ENCODE measurements around the gene ABLIM2. TPM values are rescaled to one million over a fixed set of nuclear protein-coding genes. Genes with fewer than 3 reads are reported as not detected.

Gene ABLIM2
- total RNA-seq, 1 donor from 2014 or later, result 34.1 TPM

DNA sequence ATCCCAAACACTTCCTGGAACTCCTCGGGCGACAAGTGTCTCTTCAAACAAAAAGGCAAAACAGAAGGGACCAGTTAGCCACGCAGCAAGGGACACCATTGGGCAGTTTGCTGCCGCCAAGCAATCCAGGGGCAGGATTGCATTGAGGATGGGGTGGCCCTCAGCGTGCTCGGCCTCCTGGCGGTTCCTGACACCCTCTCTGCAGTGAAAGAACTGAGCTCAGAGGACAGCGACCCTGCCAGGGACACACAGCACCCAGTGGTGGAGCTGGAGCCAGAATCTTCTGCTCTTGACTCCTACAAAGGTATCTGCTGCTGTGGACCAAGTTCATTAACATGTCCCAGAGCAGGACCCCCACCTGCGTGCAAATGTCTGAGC is 191.6 kb downstream of the ABLIM2 start:
- no peak for DNase-seq (ENCODE audit: low spot score)

GRCh38 chr4:7966281-7967062 is 192.1 kb downstream of the ABLIM2 start:
- DNase-seq (ENCODE audit: low spot score), result no peak

- no peak for DNase-seq (ENCODE audit: low spot score)
These were observed 193.5 kb downstream of the ABLIM2 start for GRCh38 chr4:7964890-7965662.

DNA sequence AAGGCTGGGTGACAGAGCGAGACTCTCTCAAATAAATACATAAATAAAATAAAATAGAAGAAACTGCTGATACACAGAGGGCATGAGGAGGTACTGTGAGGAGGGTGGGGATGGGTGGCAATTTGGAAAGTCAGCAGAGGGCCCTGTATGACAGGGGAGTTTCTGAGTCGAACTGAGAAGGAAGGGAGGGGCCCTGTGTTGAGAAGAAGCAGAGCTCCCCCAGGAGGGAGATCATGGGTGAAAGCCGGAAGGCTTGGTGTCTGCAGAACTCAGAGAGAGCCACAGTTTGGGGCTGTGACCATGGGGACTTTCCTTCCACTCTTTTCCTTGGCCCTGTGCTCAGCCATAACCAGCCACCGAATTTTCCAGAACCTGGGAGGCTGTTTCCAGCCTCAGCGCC is 194.2 kb downstream of the ABLIM2 start:
- no peak for DNase-seq (ENCODE audit: low spot score)

GRCh38 chr4:7963691-7964090 is 194.9 kb downstream of the ABLIM2 start:
- no peak for DNase-seq (ENCODE audit: low spot score)

- no peak for DNase-seq (ENCODE audit: low spot score)
These were observed 195.8 kb downstream of the ABLIM2 start for GRCh38 chr4:7962609-7963508.

GRCh38 chr4:7960790-7961655 is 197.6 kb downstream of the ABLIM2 start:
- no peak for DNase-seq (ENCODE audit: low spot score)

DNA sequence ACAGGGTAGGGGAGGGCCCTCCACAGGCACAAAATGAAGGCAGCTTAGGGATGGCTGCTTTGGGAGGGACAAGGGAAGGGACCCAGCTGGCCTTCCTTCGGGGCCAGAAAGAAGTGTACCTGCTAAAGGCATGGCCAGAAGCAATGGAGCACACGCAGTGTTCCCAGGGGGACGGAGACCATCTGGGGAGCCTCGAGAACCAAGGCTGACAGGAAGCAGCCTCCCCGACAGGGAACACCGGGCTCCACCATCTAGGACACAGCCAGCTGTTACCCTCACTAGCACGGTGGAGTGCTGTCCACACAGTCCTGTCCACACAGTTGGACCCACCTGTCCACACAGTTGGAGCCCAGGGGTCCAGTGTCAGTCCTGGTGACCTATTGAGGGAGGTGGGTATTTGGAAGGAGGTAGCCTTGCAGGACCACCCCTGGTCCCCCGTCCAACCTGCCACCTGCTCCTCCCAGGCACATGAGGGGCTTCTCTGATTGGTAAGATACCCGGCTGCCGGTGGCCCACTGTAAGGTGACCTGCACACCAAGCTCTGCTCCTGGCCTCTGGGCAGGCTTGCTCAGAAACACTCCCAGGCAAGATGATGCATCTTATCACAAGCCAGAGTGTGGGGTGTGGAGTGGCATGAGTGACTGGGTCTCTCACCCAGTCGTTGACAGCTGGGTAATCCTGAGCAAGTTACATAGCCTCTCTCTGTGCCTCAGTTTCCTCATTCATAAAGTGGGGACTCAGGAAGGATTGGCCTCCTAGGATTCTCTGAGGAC is 198.4 kb downstream of the ABLIM2 start:
- DNase-seq (ENCODE audit: low spot score), result no peak

DNA sequence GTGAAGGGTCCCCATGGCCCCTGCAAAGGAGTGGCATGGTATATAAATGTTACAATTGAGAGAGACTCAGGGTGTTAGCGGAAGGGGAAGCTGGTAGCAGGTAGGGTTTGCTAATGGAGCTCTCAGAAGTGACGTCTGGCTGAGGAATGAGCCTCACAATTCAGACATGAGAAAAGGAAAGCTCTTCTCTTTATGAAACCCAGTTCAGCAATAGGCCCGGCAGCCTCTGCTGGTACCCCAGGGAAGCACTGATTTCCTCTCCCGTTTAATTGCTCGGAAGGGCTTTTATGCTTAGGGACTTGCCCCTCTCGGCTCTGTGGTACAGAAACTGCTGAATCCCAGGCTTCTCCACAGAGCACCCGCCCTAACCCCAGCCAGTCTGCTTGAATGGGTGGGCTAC is 199.5 kb downstream of the ABLIM2 start:
- no peak for DNase-seq (ENCODE audit: low spot score)

- DNase-seq (ENCODE audit: low spot score), result no peak
These were observed 201.5 kb downstream of the ABLIM2 start for GRCh38 chr4:7956934-7957656.

- no peak for DNase-seq (ENCODE audit: low spot score)
These were observed 202.3 kb downstream of the ABLIM2 start for GRCh38 chr4:7956270-7956808.

GRCh38 chr4:7955393-7955792 is 203.2 kb downstream of the ABLIM2 start:
- no peak for DNase-seq (ENCODE audit: low spot score)

DNA sequence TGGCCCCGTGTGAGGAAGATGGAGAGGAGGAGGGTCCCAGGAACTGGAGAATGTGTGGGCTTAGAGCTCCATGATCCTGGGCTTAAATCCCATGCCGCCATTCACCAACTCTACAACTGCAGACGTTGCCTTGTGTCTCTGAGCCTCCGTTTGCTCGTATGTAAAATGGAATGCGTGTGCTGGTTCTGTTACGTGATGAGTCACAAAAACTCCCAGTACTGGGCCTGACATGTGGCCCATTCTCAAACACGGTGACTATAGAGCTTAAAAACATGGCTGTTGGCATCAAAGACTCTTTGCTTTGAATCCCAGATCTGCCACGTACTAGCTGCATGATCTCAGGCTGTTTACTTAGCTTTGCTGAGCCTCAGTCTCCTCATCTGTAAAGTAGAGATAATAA is 206.0 kb downstream of the ABLIM2 start:
- no peak for DNase-seq (ENCODE audit: low spot score)

- DNase-seq (ENCODE audit: low spot score), result no peak
These were observed 208.1 kb downstream of the ABLIM2 start for GRCh38 chr4:7950301-7951092.

DNA sequence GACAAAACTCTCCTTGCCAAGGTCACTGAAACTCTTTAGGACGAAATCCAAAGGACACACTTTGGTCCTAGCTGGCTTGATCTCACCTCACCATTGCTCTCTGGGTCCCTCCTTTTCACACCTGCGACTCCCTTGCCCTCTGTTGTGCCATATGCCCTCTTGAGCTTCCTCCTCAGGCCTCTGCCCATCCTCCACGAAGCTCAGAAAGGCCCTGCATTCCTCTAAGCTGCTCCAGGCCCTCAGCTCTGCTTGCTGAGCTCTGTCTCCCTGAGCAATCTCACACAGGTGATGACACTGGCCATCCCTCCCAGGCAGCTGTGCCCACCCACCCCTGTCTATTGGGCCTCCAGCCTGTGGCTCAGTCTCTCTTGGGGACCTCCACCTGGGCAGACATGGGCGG is 208.9 kb downstream of the ABLIM2 start:
- no peak for DNase-seq (ENCODE audit: low spot score)

- no peak for DNase-seq (ENCODE audit: low spot score)
These were observed 210.7 kb downstream of the ABLIM2 start for GRCh38 chr4:7947927-7948326.

GRCh38 chr4:7945709-7946380 is 212.8 kb downstream of the ABLIM2 start:
- no peak for DNase-seq (ENCODE audit: low spot score)

Data from mesenteric fat pad (tissue), 1 donor.